ENCODE measurements around the gene CEL.
A peak's percentile ranks its signal among the peaks of the same experiment; 100 is the strongest.
"Not testable (repeated sequence)": the region's sequence is repeated elsewhere in the genome, so short reads cannot be mapped to it uniquely, and the experiment has no call there.

The CEL gene

GRCh38 chr9:133064241-133065069, 2.7 kb downstream of the CEL start:
- no peak for DNase-seq (ENCODE audit: low read depth, low spot score)

- DNase-seq (ENCODE audit: low read depth, low spot score): no peak
These were observed 3.2 kb downstream of the CEL start for GRCh38 chr9:133065070-133065388.

- DNase-seq (ENCODE audit: low read depth, low spot score): no peak
These were observed 4.6 kb downstream of the CEL start for GRCh38 chr9:133066181-133066983.

- DNase-seq (ENCODE audit: low read depth, low spot score): no peak
These were observed 5.2 kb downstream of the CEL start for GRCh38 chr9:133067006-133067405.

- no peak for DNase-seq (ENCODE audit: low read depth, low spot score)
These were observed 6.0 kb downstream of the CEL start for GRCh38 chr9:133067813-133068212.

- not testable (repeated sequence) for DNase-seq (ENCODE audit: low read depth, low spot score)
These were observed 6.7 kb downstream of the CEL start for GRCh38 chr9:133068431-133068830.

GRCh38 chr9:133070500-133070961, 8.8 kb downstream of the CEL start:
- DNase-seq (ENCODE audit: low read depth, low spot score): not testable (repeated sequence)

GRCh38 chr9:133070985-133071384, 9.2 kb downstream of the CEL start:
- DNase-seq (ENCODE audit: low read depth, low spot score): not testable (repeated sequence)

- no peak for DNase-seq (ENCODE audit: low read depth, low spot score)
These were observed 9.8 kb downstream of the CEL start for GRCh38 chr9:133071484-133072150.

GRCh38 chr9:133072210-133072609, 10.4 kb downstream of the CEL start:
- not testable (repeated sequence) for DNase-seq (ENCODE audit: low read depth, low spot score)

- no peak for DNase-seq (ENCODE audit: low read depth, low spot score)
These were observed 11.6 kb downstream of the CEL start for GRCh38 chr9:133073086-133074014.

- no peak for DNase-seq (ENCODE audit: low read depth, low spot score)
These were observed 12.4 kb downstream of the CEL start for GRCh38 chr9:133074111-133074651.

GRCh38 chr9:133075925-133076630, 14.3 kb downstream of the CEL start:
- peak; percentile 34 for DNase-seq (ENCODE audit: low read depth, low spot score)

- DNase-seq (ENCODE audit: low read depth, low spot score): no peak
These were observed 14.9 kb downstream of the CEL start for GRCh38 chr9:133076691-133077090.

GRCh38 chr9:133078486-133078885, 16.7 kb downstream of the CEL start:
- DNase-seq (ENCODE audit: low read depth, low spot score): no peak

- DNase-seq (ENCODE audit: low read depth, low spot score): no peak
These were observed 18.4 kb downstream of the CEL start for GRCh38 chr9:133080161-133080560.

- DNase-seq (ENCODE audit: low read depth, low spot score): not testable (repeated sequence)
These were observed 19.3 kb downstream of the CEL start for GRCh38 chr9:133080786-133081779.

- DNase-seq (ENCODE audit: low read depth, low spot score): not testable (repeated sequence)
These were observed 20.3 kb downstream of the CEL start for GRCh38 chr9:133081957-133082644.

Measured in brain pericyte (primary cell).